B cell (primary cell): Measurements from ENCODE around the gene SLC16A9. TPM values are rescaled to one million over a fixed set of nuclear protein-coding genes. Genes with fewer than 3 reads are reported as not detected.

Experiments used
- ATAC-seq: fragments of 200-7000 bp; cut with Tn5 transposase; one replicate; pipeline ENCODE4 v1.10.0; 2021; ENCODE audit warnings: low read depth, mild to moderate bottlenecking, moderate number of reproducible peaks, moderate library complexity
- CTCF ChIA-PET: fragments of 350-600 bp; sonication (Branson Sonifier 250); formaldehyde crosslinking; loops from one replicate; lab custom pipeline; 2021; ENCODE audit warnings: antibody characterized with exemption, inconsistent platforms; lab: Charles Lee
- POLR2A ChIA-PET: fragments of 350-600 bp; sonication (Branson Sonifier 250); formaldehyde crosslinking; loops from one replicate; lab custom pipeline; 2021; ENCODE audit warnings: antibody characterized with exemption; lab: Charles Lee
- DNase-seq: peaks from one replicate; pipeline ENCODE4 v3.0.0; 2013
- H2AFZ ChIP-seq: 2 replicates; pipeline ENCODE4 v1.6.1; 2012; ENCODE audit warnings: mild to moderate bottlenecking, low read depth, low read length; ENCODE audit not compliant: insufficient read depth, poor library complexity, severe bottlenecking
- H3K27ac ChIP-seq, 2 donors: 1 replicate in 1 of 2; 2 replicates in 1 of 2; pipeline ENCODE4 v1.5.1; 2012 to 2013; ENCODE audit warnings: low read length in 2 of 2, mild to moderate bottlenecking in 2 of 2, moderate library complexity in 1 of 2
- H3K27me3 ChIP-seq, 4 experiments: fragments of 200-600 bp in 1 of 4; sonication (generic) in 1 of 4; replicated peaks in 1 of 4; 1 replicate in 2 of 4; 2 replicates in 2 of 4; pipeline versions ENCODE4 v1.6.1 to v1.7.0; 2013 to 2016; ENCODE audit warnings: low read length in 3 of 4, mild to moderate bottlenecking in 2 of 4, mixed read lengths in 1 of 4, moderate library complexity in 1 of 4; ENCODE audit not compliant: insufficient read depth in 4 of 4, control insufficient read depth in 3 of 4; ENCODE audit errors: control extremely low read depth in 1 of 4
- H3K36me3 ChIP-seq, 2 experiments: replicated peaks in 1 of 2; 1 replicate in 1 of 2; 2 replicates in 1 of 2; pipeline versions ENCODE4 v1.6.1 to v1.7.1; 2013; ENCODE audit warnings: low read length in 1 of 2; ENCODE audit not compliant: insufficient read depth in 2 of 2, control insufficient read depth in 1 of 2; ENCODE audit errors: control extremely low read depth in 1 of 2, extremely low read depth in 1 of 2
- H3K4me1 ChIP-seq, 2 donors: fragments of 200-600 bp in 1 of 2; sonication (generic) in 1 of 2; 1 replicate in 1 of 2; 2 replicates in 1 of 2; pipeline versions ENCODE4 v1.5.1 to v1.6.1; 2013 to 2017; ENCODE audit warnings: low read length in 2 of 2; ENCODE audit not compliant: control insufficient read depth in 2 of 2, insufficient read depth in 2 of 2
- H3K4me2 ChIP-seq: replicated peaks from 2 replicates; pipeline ENCODE3; 2012; ENCODE audit warnings: mild to moderate bottlenecking, low read depth, low read length; ENCODE audit not compliant: poor library complexity, severe bottlenecking
- H3K4me3 ChIP-seq, 5 experiments: fragments of 200-600 bp in 1 of 5; sonication (generic) in 1 of 5; 1 replicate in 3 of 5; 2 replicates in 2 of 5; pipeline versions ENCODE4 v1.5.1 to v1.7.0; 2011 to 2016; ENCODE audit warnings: low read length in 4 of 5, mild to moderate bottlenecking in 4 of 5, low read depth in 2 of 5, control low read depth in 1 of 5, moderate library complexity in 1 of 5; ENCODE audit not compliant: insufficient read depth in 1 of 5; ENCODE audit errors: control extremely low read depth in 1 of 5, extremely low read depth in 1 of 5
- H3K79me2 ChIP-seq: fragments of 200-600 bp; sonication (generic); one replicate; pipeline ENCODE4 v1.6.0; 2016; ENCODE audit warnings: low read length; ENCODE audit not compliant: control insufficient read depth, insufficient read depth
- H3K9ac ChIP-seq: fragments of 200-600 bp; sonication (generic); 2 replicates; pipeline ENCODE4 v1.6.1; 2017; ENCODE audit warnings: mild to moderate bottlenecking, low read length, moderate library complexity
- H3K9me3 ChIP-seq, 3 donors: one replicate each; pipeline versions ENCODE4 v1.6.1 to v1.7.1; 2013; ENCODE audit warnings: low read length in 2 of 3; ENCODE audit not compliant: control insufficient read depth in 2 of 3, insufficient read depth in 1 of 3; ENCODE audit errors: control extremely low read depth in 1 of 3
- H4K20me1 ChIP-seq: 2 replicates; pipeline ENCODE4 v1.6.0; 2012; ENCODE audit warnings: mild to moderate bottlenecking, low read length; ENCODE audit not compliant: insufficient read depth, control insufficient read depth, poor library complexity, severe bottlenecking
- H3K27ac Mint-ChIP-seq: one replicate; pipeline ENCODE4 v1.8.0; 2021; ENCODE audit warnings: mixed read lengths
- H3K27me3 Mint-ChIP-seq: one replicate; pipeline ENCODE4 v1.8.0; 2021; ENCODE audit warnings: mixed read lengths
- H3K4me1 Mint-ChIP-seq: one replicate; pipeline ENCODE4 v1.8.0; 2021; ENCODE audit warnings: mixed read lengths
- H3K4me3 Mint-ChIP-seq: one replicate; pipeline ENCODE4 v1.8.0; 2021; ENCODE audit warnings: mixed read lengths
- H3K9me3 Mint-ChIP-seq: one replicate; pipeline ENCODE4 v1.8.0; 2022; ENCODE audit warnings: mixed read lengths; ENCODE audit not compliant: insufficient read depth
- EZH2 ChIP-seq: IDR thresholded peaks from 2 replicates; pipeline ENCODE4 v1.6.1; 2012; ENCODE audit warnings: borderline replicate concordance, low read depth, mild to moderate bottlenecking, moderate library complexity, low read length; ENCODE audit not compliant: insufficient read depth, poor library complexity, severe bottlenecking
- WGBS: methylation state at CpG from one replicate; pipeline ENCODE4 v1.1.5; 2013; ENCODE audit warnings: missing lambda C conversion rate; ENCODE audit not compliant: insufficient coverage; 5-methylcytosine and 5-hydroxymethylcytosine counted together
- intact Hi-C: fragments of 100-400 bp; cut with micrococcal nuclease; formaldehyde crosslinking; loops from one replicate; pipeline ENCODE4 v1.10.0; 2022
- polyA plus RNA-seq: library from polyadenylated mRNA; depleted of rRNA; stranded (reverse); fragments of >200 nt; gene quantifications from 2 replicates; pipeline ENCODE4 v1.2.3, GENCODE V29; 2012
- total RNA-seq, 2 donors: library from RNA; stranded (reverse); fragments of 120-200 nt in 1 of 2; gene quantifications; 1 replicate in 1 of 2; 2 replicates in 1 of 2; pipeline versions ENCODE4 v1.2.3 to v1.2.4, GENCODE V29; 2013 to 2022
- TF ChIP-seq, protein P1 (sequence below): fragments of 200-600 bp; IDR thresholded peaks from one replicate; pipeline ENCODE4 v1.8.0; 2022; ENCODE audit warnings: antibody characterized with exemption, mild to moderate bottlenecking

SLC16A9 gene
- total and polyA plus RNA-seq, 2 donors (not counting 1 experiment from before 2014, with no cell fraction given) = 0.04 TPM; not detected in 1

DNA sequence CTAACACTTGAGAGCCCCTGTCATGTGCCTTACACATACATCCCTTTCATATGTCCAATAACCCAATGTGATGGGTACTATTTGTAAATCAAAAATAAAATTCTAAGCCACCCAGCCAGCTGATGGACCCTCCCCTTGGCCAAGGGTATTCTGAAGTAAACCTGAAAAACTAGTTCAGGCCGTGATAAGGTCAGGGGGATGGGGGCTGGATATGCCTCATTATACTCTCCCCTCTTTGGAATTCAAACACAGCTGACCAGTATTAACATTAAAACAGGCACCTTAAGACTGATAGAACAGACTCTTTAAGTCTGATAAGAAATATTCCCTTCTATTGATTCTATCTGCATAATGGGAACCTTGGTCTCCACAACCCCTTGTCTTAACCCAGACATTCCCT lies 51.9 kb downstream of the SLC16A9 start:
- Mint-ChIP-seq H3K27me3 (no peaks in the 10 kb centered on the region), H3K4me3 (no peak overlapping the region), H3K9me3 (peaks cover 2% of the 10 kb centered on the region), H3K4me1 (peaks cover 13% of the 10 kb centered on the region), H3K27ac (no peak overlapping the region)
- intact Hi-C loops = no loop called here
- H3K9ac ChIP-seq = no peak overlapping the region
- H3K27ac ChIP-seq = no peak overlapping the region
- no peak overlapping the region for H2AFZ ChIP-seq
- no CpG with 5 or more reads among the region's 1 CpG for WGBS
- no peak overlapping the region for H3K4me2 ChIP-seq
- no peak overlapping the region for H3K4me3 ChIP-seq
- POLR2A ChIA-PET = no interaction called here
- CTCF ChIA-PET = interaction anchor here (1.2 kb wide), 1 partner anchor 8 kb away, joined by 3 read pairs; no protein-coding TSS in a partner anchor
- DNase-seq (no peak), ATAC-seq (no peak)
- no peaks in the 10 kb centered on the region for H3K27me3 ChIP-seq
- H3K79me2 ChIP-seq = no peaks in the 10 kb centered on the region
- H3K36me3 ChIP-seq = no peaks in the 10 kb centered on the region
- H3K4me1 ChIP-seq = peaks cover 12% of the 10 kb centered on the region in 2 donors
- no peak for TF ChIP-seq EZH2
- TF ChIP-seq, protein P1, sequence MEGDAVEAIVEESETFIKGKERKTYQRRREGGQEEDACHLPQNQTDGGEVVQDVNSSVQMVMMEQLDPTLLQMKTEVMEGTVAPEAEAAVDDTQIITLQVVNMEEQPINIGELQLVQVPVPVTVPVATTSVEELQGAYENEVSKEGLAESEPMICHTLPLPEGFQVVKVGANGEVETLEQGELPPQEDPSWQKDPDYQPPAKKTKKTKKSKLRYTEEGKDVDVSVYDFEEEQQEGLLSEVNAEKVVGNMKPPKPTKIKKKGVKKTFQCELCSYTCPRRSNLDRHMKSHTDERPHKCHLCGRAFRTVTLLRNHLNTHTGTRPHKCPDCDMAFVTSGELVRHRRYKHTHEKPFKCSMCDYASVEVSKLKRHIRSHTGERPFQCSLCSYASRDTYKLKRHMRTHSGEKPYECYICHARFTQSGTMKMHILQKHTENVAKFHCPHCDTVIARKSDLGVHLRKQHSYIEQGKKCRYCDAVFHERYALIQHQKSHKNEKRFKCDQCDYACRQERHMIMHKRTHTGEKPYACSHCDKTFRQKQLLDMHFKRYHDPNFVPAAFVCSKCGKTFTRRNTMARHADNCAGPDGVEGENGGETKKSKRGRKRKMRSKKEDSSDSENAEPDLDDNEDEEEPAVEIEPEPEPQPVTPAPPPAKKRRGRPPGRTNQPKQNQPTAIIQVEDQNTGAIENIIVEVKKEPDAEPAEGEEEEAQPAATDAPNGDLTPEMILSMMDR = no peak
- H3K9me3 ChIP-seq = no peaks in the 10 kb centered on the region
- H4K20me1 ChIP-seq = no peaks in the 10 kb centered on the region

DNA sequence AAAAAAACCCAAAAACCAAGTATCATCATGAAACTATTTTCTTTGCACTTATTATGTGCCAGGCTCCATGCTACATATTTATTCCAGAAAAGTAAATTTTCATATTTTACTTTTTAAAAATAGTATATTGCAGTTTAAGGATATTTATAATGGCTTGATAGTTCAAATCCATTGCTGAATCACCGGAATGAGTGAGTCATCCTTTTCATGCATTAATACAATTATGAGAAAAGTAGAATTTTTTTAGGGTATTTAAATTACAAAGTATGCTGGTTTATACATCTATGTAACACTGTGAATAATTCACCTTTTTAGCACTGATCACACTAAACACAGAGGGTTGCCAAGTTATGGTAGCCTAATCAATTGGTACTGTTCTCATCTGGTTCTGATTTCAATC lies 54.3 kb downstream of the SLC16A9 start:
- Histone ChIP-seq H3K4me3 (no peak overlapping the region), H3K36me3 (no peaks in the 10 kb centered on the region), H3K4me1 (peaks cover 19 to 20% of the 10 kb centered on the region in 2 donors), H3K27ac (no peak overlapping the region), H2AFZ (no peak overlapping the region), H3K4me2 (no peak overlapping the region), H3K9me3 (no peaks in the 10 kb centered on the region), H3K79me2 (no peaks in the 10 kb centered on the region), H3K27me3 (no peaks in the 10 kb centered on the region), H3K9ac (no peak overlapping the region), H4K20me1 (no peaks in the 10 kb centered on the region)
- no peaks in the 10 kb centered on the region for H3K9me3 Mint-ChIP-seq
- no peak overlapping the region for H3K27ac Mint-ChIP-seq
- no CpG with 5 or more reads among the region's 1 CpG for WGBS
- ChIA-PET CTCF (no interaction called here), POLR2A (no interaction called here)
- no peak for ATAC-seq
- intact Hi-C loops = no loop called here
- TF ChIP-seq EZH2 = no peak
- TF ChIP-seq, protein P1 = no peak
- DNase-seq = no peak
- peaks cover 20% of the 10 kb centered on the region for H3K4me1 Mint-ChIP-seq
- no peaks in the 10 kb centered on the region for H3K27me3 Mint-ChIP-seq
- H3K4me3 Mint-ChIP-seq = no peak overlapping the region
